HFF-Myc (cell line): ENCODE data around the gene NPM1.
"Not testable (repeated sequence)": the region's sequence is repeated elsewhere in the genome, so short reads cannot be mapped to it uniquely, and the experiment has no call there.

Source experiments
- DNase-seq: peaks from one replicate; pipeline ENCODE4 v3.0.0-alpha.2; 2011; ENCODE audit warnings: low read depth; ENCODE audit errors: extremely low read depth
- H3K4me3 ChIP-seq: replicated peaks from 2 replicates; pipeline ENCODE4 v1.5.1; 2011; ENCODE audit warnings: low read depth, mild to moderate bottlenecking, control low read depth, low read length
- CTCF ChIP-seq: IDR thresholded peaks from 2 replicates; pipeline ENCODE4 v1.5.1; 2012; ENCODE audit warnings: mild to moderate bottlenecking, low read depth, low read length, control low read depth; ENCODE audit errors: missing control alignments

The NPM1 gene

GRCh38 chr5:171395042-171395441 lies 7.4 kb downstream of the NPM1 start:
- DNase-seq, result no peak
- no peak for TF ChIP-seq CTCF
- peak overlapping the region; percentile 15 for H3K4me3 ChIP-seq

GRCh38 chr5:171396583-171396982 lies 8.9 kb downstream of the NPM1 start:
- H3K4me3 ChIP-seq, result peak overlapping the region; percentile 7
- not testable (repeated sequence) for DNase-seq

- no peak overlapping the region; the same call in 1 of the 2 replicates for H3K4me3 ChIP-seq
- DNase-seq, result no peak
- TF ChIP-seq CTCF, result no peak
Measured at GRCh38 chr5:171397190-171397589, 9.5 kb downstream of the NPM1 start.

- DNase-seq, result no peak
- no peak for TF ChIP-seq CTCF
- no peak overlapping the region for H3K4me3 ChIP-seq
Measured at GRCh38 chr5:171397599-171397998, 9.9 kb downstream of the NPM1 start.

- not testable (repeated sequence) for H3K4me3 ChIP-seq, DNase-seq
Measured at GRCh38 chr5:171398660-171399059, 11.0 kb downstream of the NPM1 start.

GRCh38 chr5:171400169-171400568 lies 12.5 kb downstream of the NPM1 start:
- DNase-seq, result no peak
- H3K4me3 ChIP-seq, result no peak overlapping the region

GRCh38 chr5:171401167-171401947 lies 13.7 kb downstream of the NPM1 start:
- no peak for TF ChIP-seq CTCF
- H3K4me3 ChIP-seq, result no peak overlapping the region
- no peak for DNase-seq

More at GRCh38 chr5:171400169-171400568, 12.5 kb downstream of the NPM1 start:
- no peak for TF ChIP-seq CTCF

GRCh38 chr5:171402751-171403150 lies 15.1 kb downstream of the NPM1 start:
- not testable (repeated sequence) for H3K4me3 ChIP-seq

More at GRCh38 chr5:171402751-171403150, 15.1 kb downstream of the NPM1 start:
- DNase-seq, result not testable (repeated sequence)
